GM23248 (cell line): ENCODE results near the gene ANKRD11. TPM values are rescaled to one million over a fixed set of nuclear protein-coding genes. Genes with fewer than 3 reads are reported as not detected.
"Not testable (repeated sequence)": the region's sequence is repeated elsewhere in the genome, so short reads cannot be mapped to it uniquely, and the experiment has no call there.

Source experiments
- DNase-seq: peaks from one replicate; pipeline ENCODE4 v3.0.0-alpha.2; 2015
- H2AFZ ChIP-seq: fragments of 200-600 bp; sonication (generic); 2 replicates; pipeline ENCODE4 v1.6.1; 2016; ENCODE audit warnings: antibody characterized with exemption
- H3F3A ChIP-seq: fragments of 200-600 bp; sonication (generic); 2 replicates; pipeline ENCODE4 v1.6.1; 2016; ENCODE audit warnings: mild to moderate bottlenecking, antibody characterized with exemption, mixed run types; ENCODE audit not compliant: insufficient read depth
- H3K27ac ChIP-seq: fragments of 200-600 bp; sonication (generic); 2 replicates; pipeline ENCODE4 v1.5.1; 2016; ENCODE audit warnings: mild to moderate bottlenecking
- H3K27me3 ChIP-seq: fragments of 200-600 bp; sonication (generic); replicated peaks from 2 replicates; pipeline ENCODE4 v1.6.1; 2016; ENCODE audit warnings: mild to moderate bottlenecking; ENCODE audit not compliant: insufficient read depth
- H3K36me3 ChIP-seq: fragments of 200-600 bp; sonication (generic); 2 replicates; pipeline ENCODE4 v1.6.1; 2016; ENCODE audit warnings: low read depth, mild to moderate bottlenecking
- H3K4me1 ChIP-seq: fragments of 200-600 bp; sonication (generic); 2 replicates; pipeline ENCODE4 v1.6.1; 2016; ENCODE audit warnings: mild to moderate bottlenecking; ENCODE audit not compliant: insufficient read depth
- H3K4me2 ChIP-seq: fragments of 200-600 bp; sonication (generic); one replicate; pipeline ENCODE4 v1.6.1; 2016; ENCODE audit warnings: mild to moderate bottlenecking; ENCODE audit not compliant: unreplicated experiment
- H3K4me3 ChIP-seq: fragments of 200-600 bp; sonication (generic); 2 replicates; pipeline ENCODE4 v1.5.1; 2016; ENCODE audit warnings: mild to moderate bottlenecking
- H3K79me2 ChIP-seq: fragments of 200-600 bp; sonication (generic); 2 replicates; pipeline ENCODE4 v1.6.1; 2016; ENCODE audit warnings: mild to moderate bottlenecking; ENCODE audit not compliant: insufficient read depth
- H3K9ac ChIP-seq: fragments of 200-600 bp; sonication (generic); 2 replicates; pipeline ENCODE4 v1.6.1; 2016; ENCODE audit warnings: mild to moderate bottlenecking
- H3K9me2 ChIP-seq: fragments of 200-600 bp; sonication (generic); 2 replicates; pipeline ENCODE4 v1.6.1; 2016; ENCODE audit warnings: mixed run types, mild to moderate bottlenecking, moderate library complexity; ENCODE audit not compliant: insufficient read depth
- H3K9me3 ChIP-seq: fragments of 200-600 bp; sonication (generic); one replicate; pipeline ENCODE4 v1.6.1; 2017; ENCODE audit warnings: low read depth
- H4K20me1 ChIP-seq: fragments of 200-600 bp; sonication (generic); 2 replicates; pipeline ENCODE4 v1.6.0; 2016; ENCODE audit not compliant: insufficient read depth
- EZH2 ChIP-seq: fragments of 200-600 bp; sonication (generic); IDR thresholded peaks from 2 replicates; pipeline ENCODE4 v1.6.1; 2018; ENCODE audit warnings: antibody characterized with exemption, mild to moderate bottlenecking; ENCODE audit not compliant: insufficient read depth, poor library complexity, severe bottlenecking
- EZH2phosphoT487 ChIP-seq: fragments of 200-600 bp; sonication (generic); IDR thresholded peaks from 2 replicates; pipeline ENCODE4 v1.6.1; 2018; ENCODE audit warnings: antibody characterized with exemption, moderate library complexity, mild to moderate bottlenecking, low read depth; ENCODE audit not compliant: insufficient read depth
- WGBS, 2 experiments: methylation state at CpG; one replicate each; pipeline ENCODE4 v1.1.6; 2015 to 2017; ENCODE audit warnings: low lambda C conversion rate in 2 of 2, low coverage in 1 of 2; ENCODE audit errors: missing lambda C conversion rate in 2 of 2; 5-methylcytosine and 5-hydroxymethylcytosine counted together
- in situ Hi-C: fragments of 300-500 bp; cut with MboI; formaldehyde crosslinking; loops from 2 replicates; pipeline ENCODE4 v1.15.0; 2020
- polyA plus RNA-seq: library from polyadenylated mRNA; unstranded; fragments of >200 nt; fragmentation: Nextera tagmentation; extraction: Ambion mirVana; gene quantifications from 2 replicates; pipeline ENCODE4 v1.2.1, GENCODE V29; 2016
- total RNA-seq: library from RNA; depleted of rRNA; stranded (reverse); fragments of >200 nt; shearing (Covaris generic); gene quantifications from 2 replicates; pipeline ENCODE4 v1.2.3, GENCODE V29; 2014

Gene ANKRD11
- total and polyA plus RNA-seq, 2 experiments from 2014 or later: 39.3 to 84.7 TPM

DNA sequence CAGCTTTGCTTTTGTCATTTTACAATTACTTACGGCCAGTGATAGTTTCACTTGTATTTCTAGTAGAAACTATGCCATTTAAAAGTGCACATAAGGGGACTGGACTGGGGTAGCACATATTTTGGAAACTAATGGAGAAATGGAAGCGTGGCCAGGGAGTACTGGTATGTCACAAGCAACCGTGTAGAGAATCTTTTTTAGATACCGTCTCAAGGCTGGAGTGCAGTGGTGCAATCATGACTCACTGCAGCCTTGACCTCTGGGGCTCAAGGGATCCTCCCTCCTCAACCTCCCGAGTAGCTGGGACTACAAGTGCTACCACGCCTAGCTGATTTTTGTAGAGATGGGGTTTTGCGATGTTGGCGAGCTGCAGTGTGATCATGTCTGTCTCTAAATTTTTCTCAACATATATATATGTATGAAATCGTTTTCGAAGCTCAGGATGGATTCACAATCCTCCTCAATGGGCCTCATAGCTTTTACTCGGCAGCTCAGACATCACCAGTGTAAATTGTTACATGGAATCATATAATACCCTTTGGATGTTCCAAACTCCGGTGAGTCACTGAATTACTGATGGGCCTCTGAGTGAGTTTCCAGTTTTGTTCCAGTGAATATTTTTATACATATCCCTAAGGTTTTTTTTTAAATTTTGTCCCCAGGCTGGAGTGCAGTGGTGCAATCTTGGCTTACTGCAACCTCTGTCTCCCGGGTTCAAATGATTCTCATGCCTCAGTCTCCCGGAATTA is 221.2 kb downstream of the ANKRD11 start:
- peaks cover 38% of the 10 kb centered on the region for H3K79me2 ChIP-seq
- in situ Hi-C loops: no loop called here
- peaks cover 33% of the 10 kb centered on the region; the same call in 1 of the 2 replicates for H3K36me3 ChIP-seq
- H3F3A ChIP-seq: 0 out of 2 replicates have a peak, but pooled peaks cover 4% of the 10 kb centered on the region
- H3K27me3 ChIP-seq: no peaks in the 10 kb centered on the region
- H2AFZ ChIP-seq: no peak overlapping the region
- 0 out of 2 replicates have a peak, but pooled peaks cover 7% of the 10 kb centered on the region for H3K4me1 ChIP-seq
- no peak overlapping the region for H3K4me2 ChIP-seq
- peak; percentile 53 for DNase-seq
- WGBS, 2 experiments: 79 to 83% methylated on average over 14 of the region's 14 CpGs
- H3K9ac ChIP-seq: no peak overlapping the region
- H3K27ac ChIP-seq: peak overlapping the region; percentile 51
- no peaks in the 10 kb centered on the region for H3K9me3 ChIP-seq
- no peak overlapping the region for H3K4me3 ChIP-seq
- no peaks in the 10 kb centered on the region; the same call in 1 of the 2 replicates for H4K20me1 ChIP-seq
- H3K9me2 ChIP-seq: no peaks in the 10 kb centered on the region
- TF ChIP-seq EZH2phosphoT487 (no peak), EZH2 (no peak)

DNA sequence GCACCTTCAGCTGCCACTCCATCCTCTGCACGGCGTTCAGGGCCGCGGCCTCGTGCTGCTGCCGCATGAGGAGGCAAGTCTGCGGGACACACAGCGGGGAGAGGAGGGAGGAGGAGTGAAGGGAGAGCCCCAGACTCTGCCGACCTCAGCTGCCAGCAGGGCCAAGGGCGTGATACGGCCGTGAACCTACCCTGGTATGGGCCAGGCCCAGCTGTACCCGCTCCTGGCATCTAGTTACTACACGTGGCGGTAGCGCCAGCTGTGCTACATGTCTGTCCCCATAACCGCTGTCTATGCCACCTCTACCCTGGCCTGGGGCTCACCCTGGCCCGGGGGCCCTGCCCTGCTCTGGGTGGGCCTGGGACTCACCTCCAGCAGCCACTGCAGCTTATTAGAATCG is 221.8 kb downstream of the ANKRD11 start:
- Histone ChIP-seq H3K9me2 (no peaks in the 10 kb centered on the region), H4K20me1 (no peaks in the 10 kb centered on the region; the same call in 1 of the 2 replicates), H3K79me2 (peaks cover 38% of the 10 kb centered on the region), H3K9ac (no peak overlapping the region), H3K4me3 (no peak overlapping the region), H3F3A (0 out of 2 replicates have a peak, but pooled peaks cover 4% of the 10 kb centered on the region), H3K36me3 (peaks cover 27% of the 10 kb centered on the region; the same call in 1 of the 2 replicates), H3K4me2 (no peak overlapping the region), H3K4me1 (0 out of 2 replicates have a peak, but pooled peaks cover 7% of the 10 kb centered on the region), H2AFZ (no peak overlapping the region), H3K9me3 (no peaks in the 10 kb centered on the region), H3K27ac (peak overlapping the region; percentile 51), H3K27me3 (no peaks in the 10 kb centered on the region)
- in situ Hi-C loops: no loop called here
- WGBS, 2 experiments: 92 to 93% methylated on average over 18 to 19 of the region's 19 CpGs
- TF ChIP-seq EZH2 (no peak), EZH2phosphoT487 (no peak)
- DNase-seq: no peak

DNA sequence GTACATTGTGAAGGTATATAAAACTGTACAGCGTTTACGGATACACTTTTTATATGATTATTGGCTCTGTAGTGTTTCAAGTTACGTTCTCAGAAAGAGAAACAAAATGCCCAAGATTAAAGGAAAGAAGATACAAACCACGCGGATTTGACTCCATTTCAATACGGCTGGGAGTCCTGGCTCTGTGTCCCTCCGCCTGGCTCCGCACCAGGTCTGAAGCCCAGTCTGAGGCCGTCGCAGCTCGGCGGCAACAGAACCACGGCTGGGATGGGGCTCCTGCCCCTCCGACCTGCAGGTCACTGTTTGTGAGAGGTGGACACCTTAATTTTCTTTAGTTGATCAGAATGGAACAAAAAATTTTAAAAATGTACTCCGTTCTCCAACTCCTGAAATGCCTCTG is 222.6 kb downstream of the ANKRD11 start:
- in situ Hi-C loops, H2AFZ ChIP-seq, H3K4me2 ChIP-seq, H3K27me3 ChIP-seq, H3K9ac ChIP-seq, H3K9me3 ChIP-seq, H3K4me1 ChIP-seq, DNase-seq, H3F3A ChIP-seq, H4K20me1 ChIP-seq, H3K9me2 ChIP-seq, H3K4me3 ChIP-seq, H3K27ac ChIP-seq: not testable (repeated sequence)
- H3K79me2 ChIP-seq: peaks cover 32% of the 10 kb centered on the region
- WGBS, 2 experiments: 84 to 85% methylated on average over 13 to 14 of the region's 15 CpGs
- H3K36me3 ChIP-seq: peaks cover 19% of the 10 kb centered on the region; the same call in 1 of the 2 replicates

DNA sequence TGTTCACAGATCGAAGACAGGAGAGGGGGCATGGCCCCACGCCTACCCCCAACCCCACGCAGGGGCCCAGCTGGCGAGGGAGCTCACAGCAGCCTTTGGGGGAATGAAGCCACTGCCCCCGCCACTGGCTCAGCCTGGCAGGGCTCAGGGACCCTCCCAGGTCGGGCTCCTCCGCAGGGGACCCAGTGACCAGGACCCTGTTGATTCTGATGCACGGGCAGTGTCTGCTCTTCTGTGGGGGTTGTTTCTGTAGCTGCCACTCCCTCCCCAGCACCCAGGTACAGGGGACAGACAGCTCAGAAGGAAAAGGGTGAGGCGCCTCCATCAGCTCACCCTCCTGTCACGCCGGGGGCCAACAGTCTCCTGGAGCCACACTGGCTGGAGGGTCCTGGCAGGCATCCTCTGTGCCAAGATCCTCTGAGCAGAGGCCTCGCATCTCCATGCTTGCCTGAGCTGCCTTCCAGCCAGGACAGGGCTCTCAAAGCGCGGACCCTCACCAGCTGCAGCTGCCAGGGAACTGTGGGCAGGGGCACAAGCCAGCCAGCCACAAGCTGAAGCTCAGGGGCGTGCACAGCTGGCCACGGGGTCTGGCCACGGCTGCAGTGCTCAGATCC is 223.7 kb downstream of the ANKRD11 start:
- no peak for DNase-seq
- Histone ChIP-seq H3F3A (0 out of 2 replicates have a peak, but pooled peaks cover 4% of the 10 kb centered on the region), H3K9ac (no peak overlapping the region), H3K4me2 (no peak overlapping the region), H3K4me3 (no peak overlapping the region), H3K9me3 (no peaks in the 10 kb centered on the region), H3K4me1 (0 out of 2 replicates have a peak, but pooled peaks cover 7% of the 10 kb centered on the region), H3K27ac (no peak overlapping the region), H2AFZ (no peak overlapping the region), H3K36me3 (peaks cover 12% of the 10 kb centered on the region; the same call in 1 of the 2 replicates), H3K27me3 (no peaks in the 10 kb centered on the region), H4K20me1 (no peaks in the 10 kb centered on the region; the same call in 1 of the 2 replicates), H3K9me2 (no peaks in the 10 kb centered on the region), H3K79me2 (peaks cover 21% of the 10 kb centered on the region)
- TF ChIP-seq EZH2phosphoT487 (no peak), EZH2 (no peak)
- in situ Hi-C loops: no loop called here
- WGBS, 2 experiments: 95 to 98% methylated on average over 17 of the region's 17 CpGs
